Panc1 (cell line): ENCODE data around the gene DHDH. TPM values are rescaled to one million over a fixed set of nuclear protein-coding genes. Genes with fewer than 3 reads are reported as not detected.
"Not testable (repeated sequence)": the region's sequence is repeated elsewhere in the genome, so short reads cannot be mapped to it uniquely, and the experiment has no call there.

Experiments used
- ATAC-seq: fragments of 200-7000 bp; cut with Tn5 transposase; 2 replicates; pipeline ENCODE4 v1.9.1; 2020; ENCODE audit warnings: mild to moderate bottlenecking, moderate library complexity
- BruUV-seq: library from RNA; stranded (reverse); fragments of 400-500 nt; replicated peaks from 2 replicates; lab custom pipeline; 2021; lab: Mats Ljungman, UMichigan
- CTCF ChIA-PET: fragments of 300-600 bp; sonication (Branson Sonifier 250); formaldehyde crosslinking; loops from one replicate; lab custom pipeline; 2022; ENCODE audit warnings: antibody characterized with exemption; lab: Charles Lee
- POLR2A ChIA-PET: fragments of 300-600 bp; sonication (Branson Sonifier 250); formaldehyde crosslinking; loops from one replicate; lab custom pipeline; 2022; ENCODE audit warnings: antibody characterized with exemption; lab: Charles Lee
- DNase-seq: peaks from one replicate; pipeline ENCODE4 v3.0.0-alpha.2; 2010; ENCODE audit warnings: low read depth, low spot score
- H3K27ac ChIP-seq: 2 replicates; pipeline ENCODE4 v1.5.1; 2011; ENCODE audit warnings: mild to moderate bottlenecking, low read length, inconsistent platforms
- H3K27me3 ChIP-seq: fragments of 200-500 bp; sonication (Bioruptor generic); 2 replicates; pipeline ENCODE4 v1.6.0; 2014; ENCODE audit warnings: low read length, inconsistent platforms; ENCODE audit not compliant: control insufficient read depth, insufficient read depth
- H3K36me3 ChIP-seq: fragments of 200-500 bp; sonication (Bioruptor generic); 2 replicates; pipeline ENCODE4 v1.5.1; 2014; ENCODE audit warnings: inconsistent platforms, mild to moderate bottlenecking, low read length, moderate library complexity; ENCODE audit not compliant: control insufficient read depth, insufficient read depth
- H3K4me1 ChIP-seq: 2 replicates; pipeline ENCODE4 v1.5.1; 2011; ENCODE audit warnings: inconsistent platforms, mild to moderate bottlenecking, low read length, moderate library complexity; ENCODE audit not compliant: control insufficient read depth, insufficient read depth
- H3K4me3 ChIP-seq, 2 experiments: 2 replicates each; pipeline ENCODE4 v1.5.1; 2011 to 2012; ENCODE audit warnings: low read depth in 2 of 2, low read length in 2 of 2, mild to moderate bottlenecking in 2 of 2, inconsistent platforms in 1 of 2, moderate library complexity in 1 of 2
- H3K9me3 ChIP-seq: fragments of 200-500 bp; sonication (Bioruptor generic); 2 replicates; pipeline ENCODE4 v1.5.1; 2014; ENCODE audit warnings: low read depth, mild to moderate bottlenecking, inconsistent platforms, low read length, moderate library complexity; ENCODE audit not compliant: control insufficient read depth, insufficient read depth
- CTCF ChIP-seq: fragments of 450-650 bp; IDR thresholded peaks from 2 replicates; pipeline ENCODE4 v1.5.1; 2017; ENCODE audit warnings: mild to moderate bottlenecking
- POLR2AphosphoS5 ChIP-seq: IDR thresholded peaks from 2 replicates; pipeline ENCODE4 v1.6.1; 2012; ENCODE audit warnings: mild to moderate bottlenecking, low read depth, low read length, moderate library complexity
- REST ChIP-seq, 2 experiments: IDR thresholded peaks; 2 replicates each; pipeline ENCODE4 v1.6.1; 2011 to 2012; ENCODE audit warnings: low read depth in 2 of 2, control low read depth in 1 of 2, low read length in 1 of 2, mild to moderate bottlenecking in 1 of 2, moderate library complexity in 1 of 2; ENCODE audit not compliant: insufficient read depth in 1 of 2
- SIN3A ChIP-seq: IDR thresholded peaks from 2 replicates; pipeline ENCODE4 v1.6.1; 2012; ENCODE audit warnings: low read depth, mild to moderate bottlenecking, low read length, moderate library complexity, borderline replicate concordance; ENCODE audit not compliant: insufficient read depth
- TCF7L2 ChIP-seq: IDR thresholded peaks from 2 replicates; pipeline ENCODE4 v1.6.1; 2011; ENCODE audit warnings: mild to moderate bottlenecking, low read depth, low read length, inconsistent platforms
- in situ Hi-C: cut with HindIII; loops from 2 replicates; pipeline ENCODE4 v1.10.0; 2016; ENCODE audit warnings: low sequenced_read_pairs, low pct_unique_long_range_greater_than_20kb
- intact Hi-C: fragments of 100-400 bp; cut with micrococcal nuclease; formaldehyde crosslinking; loops from one replicate; pipeline ENCODE4 v1.10.0; 2022; ENCODE audit not compliant: unreplicated experiment
- total RNA-seq: library from RNA; stranded (reverse); gene quantifications from one replicate; pipeline ENCODE4 v1.2.1, GENCODE V29; 2021; ENCODE audit not compliant: unreplicated experiment

The DHDH gene
- total RNA-seq, 1 experiment from 2014 or later: 0.85 TPM

- peak overlapping the region; percentile 86 to 93 for H3K4me3 ChIP-seq
- peak overlapping the region; percentile 86 for H3K27ac ChIP-seq
- peak; percentile 36 for ATAC-seq
- H3K9me3 ChIP-seq: no peaks in the 10 kb centered on the region
- in situ Hi-C loops (no loop called here), intact Hi-C loops (no loop called here)
- no peaks in the 10 kb centered on the region for H3K27me3 ChIP-seq
- no peak for DNase-seq
- BruUV-seq: TSS peak; percentile 94
- TF ChIP-seq TCF7L2: no peak
- ChIA-PET CTCF (no interaction called here), POLR2A (interaction anchor here (0.5 kb wide), 1 partner anchor 17 kb away, joined by 8 read pairs; no protein-coding TSS in a partner anchor)
- 0 out of 2 replicates have a peak, but pooled peaks cover 3% of the 10 kb centered on the region for H3K4me1 ChIP-seq
- H3K36me3 ChIP-seq: no peaks in the 10 kb centered on the region
Measured at GRCh38 chr19:48900477-48901406, 32.8 kb upstream of the DHDH start.

GRCh38 chr19:48902291-48902690 is 31.2 kb upstream of the DHDH start:
- H3K27ac ChIP-seq, H3K9me3 ChIP-seq, CTCF ChIA-PET, H3K36me3 ChIP-seq, H3K27me3 ChIP-seq, in situ Hi-C loops, DNase-seq, H3K4me3 ChIP-seq, H3K4me1 ChIP-seq, BruUV-seq, intact Hi-C loops, ATAC-seq: not testable (repeated sequence)
- POLR2A ChIA-PET: interaction anchor here (0.7 kb wide), 1 partner anchor 30 kb away, joined by 8 read pairs; no protein-coding TSS in a partner anchor

- H3K36me3 ChIP-seq, H3K9me3 ChIP-seq, H3K27me3 ChIP-seq, intact Hi-C loops, in situ Hi-C loops, H3K4me3 ChIP-seq, H3K4me1 ChIP-seq, CTCF ChIA-PET, DNase-seq, BruUV-seq, H3K27ac ChIP-seq, POLR2A ChIA-PET, ATAC-seq: not testable (repeated sequence)
Measured at GRCh38 chr19:48903788-48904187, 29.7 kb upstream of the DHDH start.

- no peak overlapping the region for H3K4me3 ChIP-seq
- no peak for ATAC-seq
- no peaks in the 10 kb centered on the region for H3K9me3 ChIP-seq
- no TSS peak for BruUV-seq
- 0 out of 2 replicates have a peak, but pooled peaks cover 3% of the 10 kb centered on the region for H3K4me1 ChIP-seq
- DNase-seq: no peak
- ChIA-PET POLR2A (no interaction called here), CTCF (interaction anchor here (0.6 kb wide), 1 partner anchor 10 kb away, joined by 6 read pairs; no protein-coding TSS in a partner anchor)
- intact Hi-C loops: no loop called here
- TF ChIP-seq POLR2AphosphoS5 (no peak), CTCF (no peak), TCF7L2 (no peak), SIN3A (no peak), REST (IDR thresholded peaks at IDR 0.05; ENCODE audit: insufficient read depth in 1 of 2, low read depth in 2 of 2, low read length in 1 of 2) (no peak)
- in situ Hi-C loops: no loop called here
- H3K27me3 ChIP-seq: no peaks in the 10 kb centered on the region
- no peaks in the 10 kb centered on the region for H3K36me3 ChIP-seq
- H3K27ac ChIP-seq: no peak overlapping the region
Measured at GRCh38 chr19:48905664-48906063, 27.8 kb upstream of the DHDH start.
